PC-9 (cell line): ENCODE measurements around the gene RELL1. TPM values are rescaled to one million over a fixed set of nuclear protein-coding genes. Genes with fewer than 3 reads are reported as not detected.

ENCODE experiments used
- BruUV-seq: library from RNA; stranded (reverse); fragments of 400-500 nt; replicated peaks from 2 replicates; lab custom pipeline; 2021; lab: Mats Ljungman, UMichigan
- CTCF ChIA-PET: fragments of 300-600 bp; sonication (Branson Sonifier 250); formaldehyde crosslinking; loops from one replicate; lab custom pipeline; 2022; ENCODE audit warnings: antibody characterized with exemption; lab: Charles Lee
- POLR2A ChIA-PET: fragments of 300-600 bp; sonication (Branson Sonifier 250); formaldehyde crosslinking; loops from one replicate; lab custom pipeline; 2022; ENCODE audit warnings: antibody characterized with exemption; ENCODE audit not compliant: unreplicated experiment; lab: Charles Lee
- DNase-seq, 2 experiments: peaks; one replicate each; pipeline versions ENCODE4 v3.0.0 to v3.0.0-alpha.2; 2015 to 2022; ENCODE audit warnings: mixed read lengths in 1 of 2
- H2AFZ ChIP-seq: fragments of 200-600 bp; sonication (generic); 2 replicates; pipeline ENCODE4 v1.8.1; 2017; ENCODE audit warnings: antibody characterized with exemption
- H3F3A ChIP-seq: fragments of 200-600 bp; sonication (generic); 2 replicates; pipeline ENCODE4 v1.8.1; 2017; ENCODE audit warnings: antibody characterized with exemption, mild to moderate bottlenecking, low read depth; ENCODE audit not compliant: insufficient read depth
- H3K27ac ChIP-seq: fragments of 200-600 bp; sonication (generic); 2 replicates; pipeline ENCODE4 v1.6.1; 2016; ENCODE audit warnings: mixed run types
- H3K27me3 ChIP-seq: fragments of 200-600 bp; sonication (generic); 2 replicates; pipeline ENCODE4 v1.6.1; 2016; ENCODE audit warnings: low read depth, mixed run types; ENCODE audit not compliant: insufficient read depth
- H3K36me3 ChIP-seq: fragments of 200-600 bp; sonication (generic); 2 replicates; pipeline ENCODE4 v1.6.1; 2016; ENCODE audit warnings: low read depth, mixed run types
- H3K4me1 ChIP-seq: fragments of 200-600 bp; sonication (generic); replicated peaks from 2 replicates; pipeline ENCODE4 v1.6.1; 2016; ENCODE audit warnings: mixed run types; ENCODE audit not compliant: insufficient read depth
- H3K4me2 ChIP-seq: fragments of 200-600 bp; sonication (generic); 2 replicates; pipeline ENCODE4 v1.6.1; 2017; ENCODE audit warnings: mixed run types
- H3K4me3 ChIP-seq: fragments of 200-600 bp; sonication (generic); 2 replicates; pipeline ENCODE4 v1.6.1; 2016; ENCODE audit warnings: mixed run types
- H3K79me2 ChIP-seq: fragments of 200-600 bp; sonication (generic); 2 replicates; pipeline ENCODE4 v1.6.1; 2017; ENCODE audit warnings: low read depth, mixed run types
- H3K9me2 ChIP-seq: fragments of 200-600 bp; sonication (generic); 2 replicates; pipeline ENCODE4 v1.8.1; 2017; ENCODE audit warnings: mild to moderate bottlenecking; ENCODE audit not compliant: insufficient read depth
- H3K9me3 ChIP-seq: fragments of 200-600 bp; sonication (generic); 2 replicates; pipeline ENCODE4 v1.8.1; 2016; ENCODE audit warnings: low read depth; ENCODE audit not compliant: insufficient read depth
- H4K20me1 ChIP-seq: fragments of 200-600 bp; sonication (generic); 2 replicates; pipeline ENCODE4 v1.8.1; 2017; ENCODE audit not compliant: insufficient read depth
- CTCF ChIP-seq: fragments of 200-600 bp; sonication (generic); conservative IDR thresholded peaks from 2 replicates; pipeline ENCODE4 v1.6.1; 2017; ENCODE audit warnings: mixed run types, antibody characterized with exemption, mild to moderate bottlenecking, moderate library complexity
- EZH2 ChIP-seq: fragments of 200-600 bp; sonication (generic); IDR thresholded peaks from 2 replicates; pipeline ENCODE4 v1.8.0; 2017; ENCODE audit warnings: antibody characterized with exemption, low read depth
- intact Hi-C: fragments of 100-400 bp; cut with micrococcal nuclease; formaldehyde crosslinking; loops from one replicate; pipeline ENCODE4 v1.10.0; 2022; ENCODE audit not compliant: unreplicated experiment
- total RNA-seq: library from RNA; stranded (reverse); gene quantifications from 2 replicates; pipeline ENCODE4 v1.2.3, GENCODE V29; 2021

RELL1 gene
- total RNA-seq, 1 experiment from 2014 or later: 18.5 TPM

- H3K4me2 ChIP-seq: no peak overlapping the region
- ChIA-PET POLR2A (no interaction called here), CTCF (no interaction called here)
- H3K9me2 ChIP-seq: no peaks in the 10 kb centered on the region
- TF ChIP-seq EZH2: no peak
- no peak for TF ChIP-seq CTCF
- no peak overlapping the region for H3K4me3 ChIP-seq
- no peaks in the 10 kb centered on the region for H3K36me3 ChIP-seq
- DNase-seq: no peak
- no peak overlapping the region for H2AFZ ChIP-seq
- H4K20me1 ChIP-seq: no peaks in the 10 kb centered on the region
- intact Hi-C loops: no loop called here
- no peaks in the 10 kb centered on the region for H3K27me3 ChIP-seq
- H3K27ac ChIP-seq: no peak overlapping the region
- no peaks in the 10 kb centered on the region for H3K9me3 ChIP-seq
- H3K4me1 ChIP-seq: no peaks in the 10 kb centered on the region
- no TSS peak for BruUV-seq
- H3K79me2 ChIP-seq: no peaks in the 10 kb centered on the region
- H3F3A ChIP-seq: no peaks in the 10 kb centered on the region
Observed at GRCh38 chr4:37612811-37613210, 73.4 kb downstream of the RELL1 start.

GRCh38 chr4:37609626-37610025, 76.5 kb downstream of the RELL1 start:
- H3K9me3 ChIP-seq: no peaks in the 10 kb centered on the region
- no peak overlapping the region for H2AFZ ChIP-seq
- H3F3A ChIP-seq: no peaks in the 10 kb centered on the region
- no peaks in the 10 kb centered on the region for H4K20me1 ChIP-seq
- no peak overlapping the region for H3K4me3 ChIP-seq
- H3K4me1 ChIP-seq: peaks cover 3% of the 10 kb centered on the region
- no peak for TF ChIP-seq CTCF
- no peak overlapping the region for H3K27ac ChIP-seq
- CTCF ChIA-PET: no interaction called here
- no peak for DNase-seq
- no peaks in the 10 kb centered on the region for H3K36me3 ChIP-seq
- no peaks in the 10 kb centered on the region for H3K27me3 ChIP-seq
- H3K79me2 ChIP-seq: no peaks in the 10 kb centered on the region
- intact Hi-C loops: no loop called here
- H3K9me2 ChIP-seq: no peaks in the 10 kb centered on the region
- H3K4me2 ChIP-seq: no peak overlapping the region
- POLR2A ChIA-PET: no interaction called here
- no TSS peak for BruUV-seq

- no peaks in the 10 kb centered on the region for H4K20me1 ChIP-seq
- no TSS peak for BruUV-seq
- H3K27ac ChIP-seq: no peak overlapping the region
- H2AFZ ChIP-seq: no peak overlapping the region
- no peaks in the 10 kb centered on the region for H3K9me2 ChIP-seq
- no peaks in the 10 kb centered on the region for H3K36me3 ChIP-seq
- intact Hi-C loops: no loop called here
- TF ChIP-seq EZH2 (no peak), CTCF (no peak)
- H3K4me2 ChIP-seq: no peak overlapping the region
- H3K27me3 ChIP-seq: no peaks in the 10 kb centered on the region
- peaks cover 9% of the 10 kb centered on the region for H3K4me1 ChIP-seq
- DNase-seq: no peak
- H3K9me3 ChIP-seq: no peaks in the 10 kb centered on the region
- H3K79me2 ChIP-seq: no peaks in the 10 kb centered on the region
- no peaks in the 10 kb centered on the region for H3F3A ChIP-seq
- H3K4me3 ChIP-seq: no peak overlapping the region
- CTCF ChIA-PET: no interaction called here
- POLR2A ChIA-PET: no interaction called here
Observed at GRCh38 chr4:37607018-37607417, 79.2 kb downstream of the RELL1 start.
